Subcutaneous adipose tissue (tissue), 4 donors: ENCODE data around the gene GNB1L. TPM values are rescaled to one million over a fixed set of nuclear protein-coding genes. Genes with fewer than 3 reads are reported as not detected.

ENCODE experiments used
- total RNA-seq, 4 donors: library from RNA; depleted of rRNA; stranded (reverse); fragments of >200 nt; gene quantifications; one replicate each; pipeline ENCODE4 v1.1.0, GENCODE V29; 2016
- TF ChIP-seq, protein P1 (sequence below): fragments of 450-650 bp; IDR thresholded peaks from one replicate; pipeline ENCODE4 v1.5.1; 2016; ENCODE audit warnings: low read depth, mild to moderate bottlenecking, control low read depth, antibody characterized with exemption, moderate library complexity

The GNB1L gene
- total RNA-seq, 4 donors from 2014 or later: 1.8 to 4.9 (median 3.9) TPM

- TF ChIP-seq, protein P1, sequence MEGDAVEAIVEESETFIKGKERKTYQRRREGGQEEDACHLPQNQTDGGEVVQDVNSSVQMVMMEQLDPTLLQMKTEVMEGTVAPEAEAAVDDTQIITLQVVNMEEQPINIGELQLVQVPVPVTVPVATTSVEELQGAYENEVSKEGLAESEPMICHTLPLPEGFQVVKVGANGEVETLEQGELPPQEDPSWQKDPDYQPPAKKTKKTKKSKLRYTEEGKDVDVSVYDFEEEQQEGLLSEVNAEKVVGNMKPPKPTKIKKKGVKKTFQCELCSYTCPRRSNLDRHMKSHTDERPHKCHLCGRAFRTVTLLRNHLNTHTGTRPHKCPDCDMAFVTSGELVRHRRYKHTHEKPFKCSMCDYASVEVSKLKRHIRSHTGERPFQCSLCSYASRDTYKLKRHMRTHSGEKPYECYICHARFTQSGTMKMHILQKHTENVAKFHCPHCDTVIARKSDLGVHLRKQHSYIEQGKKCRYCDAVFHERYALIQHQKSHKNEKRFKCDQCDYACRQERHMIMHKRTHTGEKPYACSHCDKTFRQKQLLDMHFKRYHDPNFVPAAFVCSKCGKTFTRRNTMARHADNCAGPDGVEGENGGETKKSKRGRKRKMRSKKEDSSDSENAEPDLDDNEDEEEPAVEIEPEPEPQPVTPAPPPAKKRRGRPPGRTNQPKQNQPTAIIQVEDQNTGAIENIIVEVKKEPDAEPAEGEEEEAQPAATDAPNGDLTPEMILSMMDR: no peak
These were observed 23.7 kb downstream of the GNB1L start for GRCh38 chr22:19831016-19831415.

GRCh38 chr22:19828035-19828401 is 26.7 kb downstream of the GNB1L start:
- TF ChIP-seq, protein P1: no peak

DNA sequence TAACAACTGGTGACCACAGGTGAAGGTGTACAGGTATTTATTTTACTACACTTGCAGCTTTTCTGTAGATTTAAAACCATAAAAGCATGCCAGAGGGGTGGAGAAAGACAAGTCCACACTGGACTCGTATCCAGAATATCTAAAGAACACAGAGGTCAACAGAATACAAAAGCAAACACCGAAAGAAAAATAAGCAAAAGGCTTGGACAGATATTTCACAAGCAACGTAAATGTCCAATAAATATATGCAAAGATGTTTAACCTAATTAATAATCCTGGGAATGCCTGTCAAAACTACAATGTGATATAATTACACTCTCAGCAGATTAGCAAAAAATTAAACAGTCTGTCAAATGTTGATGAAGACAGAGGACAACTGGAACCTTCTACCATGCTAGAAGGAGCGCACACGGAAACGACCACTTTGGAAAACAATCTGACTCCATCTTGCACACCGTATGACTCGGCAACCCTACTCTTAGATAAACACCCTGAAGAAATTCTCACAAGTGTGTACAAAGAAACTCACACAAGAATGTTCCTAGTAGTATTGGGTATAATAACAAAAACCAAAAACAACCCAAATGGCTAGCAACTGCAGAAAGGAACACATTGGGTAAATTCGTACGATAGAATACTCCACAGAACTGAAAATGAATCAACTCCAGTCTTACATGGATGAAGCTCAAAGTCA is 27.2 kb downstream of the GNB1L start:
- TF ChIP-seq, protein P1: no peak

DNA sequence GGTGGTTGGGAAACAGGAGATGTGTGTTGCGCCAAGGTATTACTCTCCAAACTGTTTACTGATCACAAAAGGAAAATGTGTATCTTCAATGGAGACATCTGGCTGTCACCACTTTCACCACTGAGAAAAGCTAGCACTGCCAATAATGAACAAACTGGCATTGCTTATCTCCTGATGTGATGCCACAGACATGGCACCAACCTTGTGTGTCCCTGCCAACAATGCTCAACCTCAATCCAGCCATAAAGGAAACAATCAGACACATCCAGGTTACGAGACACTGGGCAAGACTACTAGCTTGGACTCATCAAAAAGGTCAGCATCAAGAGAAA is 28.1 kb downstream of the GNB1L start:
- TF ChIP-seq, protein P1: no peak

- TF ChIP-seq, protein P1: no peak
These were observed 28.6 kb downstream of the GNB1L start for GRCh38 chr22:19825904-19826618.

DNA sequence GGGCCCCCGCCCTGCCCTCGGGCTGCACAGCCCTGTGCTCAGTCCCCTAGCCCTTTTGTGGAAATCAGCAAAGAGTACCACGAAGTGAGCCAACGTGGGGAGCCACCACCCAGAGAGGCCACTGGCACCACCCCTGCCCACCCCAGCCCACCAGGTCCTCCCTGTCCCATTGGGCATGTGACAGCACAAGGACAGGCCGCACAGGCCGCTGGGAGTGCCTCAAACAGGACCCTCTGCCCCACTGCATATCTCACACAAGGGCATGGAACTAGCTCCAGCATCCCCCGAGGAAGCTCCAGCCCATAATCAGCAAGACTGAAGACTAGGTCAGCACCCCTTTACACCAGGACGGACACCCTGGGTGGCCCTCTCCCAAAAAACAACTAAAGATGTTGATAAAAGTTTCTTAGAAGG is 29.7 kb downstream of the GNB1L start:
- TF ChIP-seq, protein P1: no peak

DNA sequence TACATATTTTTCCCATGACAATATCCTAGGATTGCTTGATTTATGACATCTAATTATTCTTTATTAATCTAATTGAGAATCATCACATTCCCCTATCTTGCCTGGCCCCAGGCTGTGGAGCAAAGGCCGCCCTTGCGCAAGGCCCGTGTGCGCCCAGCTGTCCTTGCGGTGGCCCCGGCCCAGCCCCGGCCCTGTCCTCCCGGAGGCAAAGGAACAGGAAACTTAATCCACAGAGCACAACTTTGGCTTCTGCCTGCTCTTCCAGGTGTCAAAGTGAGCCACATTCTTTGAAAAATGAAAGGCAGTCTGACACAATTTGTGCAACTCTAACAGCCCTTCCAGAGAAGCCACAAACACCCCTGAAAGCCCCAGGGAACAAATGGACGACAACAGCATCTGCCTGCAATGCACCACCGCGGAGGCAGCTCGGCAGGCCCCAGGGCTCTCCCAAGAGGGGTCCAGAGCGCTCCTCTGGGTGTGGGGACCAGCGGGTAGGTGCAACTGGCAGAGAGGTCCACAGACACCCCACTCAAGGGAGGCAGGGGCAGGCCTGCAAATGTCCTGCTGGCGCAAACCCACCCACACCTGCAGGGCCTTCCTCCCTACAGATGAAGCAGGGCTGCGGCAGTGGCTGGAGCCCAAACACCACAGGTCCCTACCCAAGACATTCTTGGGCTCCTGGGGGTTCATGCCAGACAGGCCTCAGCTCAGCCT is 30.3 kb downstream of the GNB1L start:
- TF ChIP-seq, protein P1: no peak
